ENCODE measurements around the gene RABIF.

- no peak for TF ChIP-seq POLR2A (IDR thresholded peaks at IDR 0.05)
- no peak for TF ChIP-seq CTCF (IDR thresholded peaks at IDR 0.05)
- TF ChIP-seq POLR2AphosphoS5 (IDR thresholded peaks at IDR 0.05; ENCODE audit: insufficient read depth in 1 of 2, low read depth in 1 of 2), result no peak
Measured at GRCh38 chr1:202857136-202857610, 31.8 kb downstream of the RABIF start.

Data from vagina (tissue), 2 donors.